NB4 (cell line): ENCODE data around the gene TST.

ENCODE experiments used
- MYC ChIP-seq: IDR thresholded peaks from 2 replicates; pipeline ENCODE4 v1.6.1; 2011; ENCODE audit warnings: low read depth, low read length
- TF ChIP-seq, protein P1 (sequence below): IDR thresholded peaks from one replicate; pipeline ENCODE4 v1.5.1; 2012; ENCODE audit warnings: low read depth, low read length

GRCh38 chr22:37032535-37033460, 13.6 kb upstream of the TST start:
- TF ChIP-seq MYC, result no peak
- TF ChIP-seq, protein P1, sequence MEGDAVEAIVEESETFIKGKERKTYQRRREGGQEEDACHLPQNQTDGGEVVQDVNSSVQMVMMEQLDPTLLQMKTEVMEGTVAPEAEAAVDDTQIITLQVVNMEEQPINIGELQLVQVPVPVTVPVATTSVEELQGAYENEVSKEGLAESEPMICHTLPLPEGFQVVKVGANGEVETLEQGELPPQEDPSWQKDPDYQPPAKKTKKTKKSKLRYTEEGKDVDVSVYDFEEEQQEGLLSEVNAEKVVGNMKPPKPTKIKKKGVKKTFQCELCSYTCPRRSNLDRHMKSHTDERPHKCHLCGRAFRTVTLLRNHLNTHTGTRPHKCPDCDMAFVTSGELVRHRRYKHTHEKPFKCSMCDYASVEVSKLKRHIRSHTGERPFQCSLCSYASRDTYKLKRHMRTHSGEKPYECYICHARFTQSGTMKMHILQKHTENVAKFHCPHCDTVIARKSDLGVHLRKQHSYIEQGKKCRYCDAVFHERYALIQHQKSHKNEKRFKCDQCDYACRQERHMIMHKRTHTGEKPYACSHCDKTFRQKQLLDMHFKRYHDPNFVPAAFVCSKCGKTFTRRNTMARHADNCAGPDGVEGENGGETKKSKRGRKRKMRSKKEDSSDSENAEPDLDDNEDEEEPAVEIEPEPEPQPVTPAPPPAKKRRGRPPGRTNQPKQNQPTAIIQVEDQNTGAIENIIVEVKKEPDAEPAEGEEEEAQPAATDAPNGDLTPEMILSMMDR, result no peak
